NCI-H2081 (cell line): ENCODE data around the gene STUB1.

ENCODE experiments used
- DNase-seq, 2 experiments: peaks; one replicate each; lab custom pipeline; 2025; lab: John Stamatoyannopoulos, UW

The STUB1 gene

GRCh38 chr16:644556-644955 lies 35.7 kb upstream of the STUB1 start:
- DNase-seq, result no peak

GRCh38 chr16:645852-646678 lies 34.1 kb upstream of the STUB1 start:
- no peak for DNase-seq

GRCh38 chr16:646679-647172 lies 33.5 kb upstream of the STUB1 start:
- DNase-seq, result no peak

DNA sequence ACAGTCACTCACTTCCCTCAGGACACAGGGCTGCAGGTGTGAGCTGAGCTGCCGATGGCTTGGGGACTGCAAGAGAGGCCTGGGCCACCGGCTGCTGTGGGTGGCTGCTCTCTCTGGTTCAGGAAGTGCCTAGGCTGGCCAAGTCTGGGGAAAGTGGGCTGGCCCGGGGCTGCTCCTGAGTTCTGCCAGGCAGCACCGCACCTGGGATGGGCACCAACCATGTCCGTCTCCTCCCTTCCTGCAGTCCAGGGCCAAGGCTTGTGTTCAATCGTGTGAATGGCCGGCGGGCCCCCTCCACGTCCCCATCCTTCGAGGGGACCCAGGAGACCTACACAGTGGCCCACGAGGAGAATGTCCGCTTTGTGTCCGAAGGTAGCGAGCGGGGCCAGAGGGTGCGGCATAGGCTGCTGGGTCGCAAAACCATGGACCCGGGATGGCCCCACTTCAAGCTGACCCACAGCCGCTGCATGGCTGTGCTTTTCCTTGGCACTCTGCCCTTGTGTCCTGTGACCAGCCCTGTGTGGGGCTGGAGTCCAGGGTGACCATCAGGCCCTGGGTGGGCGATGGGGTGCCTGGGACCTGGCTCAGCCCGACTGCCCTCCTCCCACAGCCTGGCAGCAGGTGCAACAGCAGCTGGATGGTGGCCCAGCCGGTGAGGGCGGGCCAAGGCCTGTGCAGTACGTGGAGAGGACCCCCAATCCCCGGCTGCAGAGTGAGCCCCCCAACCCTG lies 32.9 kb upstream of the STUB1 start:
- peak in 1 of 2 experiments; percentile 12 for DNase-seq

DNA sequence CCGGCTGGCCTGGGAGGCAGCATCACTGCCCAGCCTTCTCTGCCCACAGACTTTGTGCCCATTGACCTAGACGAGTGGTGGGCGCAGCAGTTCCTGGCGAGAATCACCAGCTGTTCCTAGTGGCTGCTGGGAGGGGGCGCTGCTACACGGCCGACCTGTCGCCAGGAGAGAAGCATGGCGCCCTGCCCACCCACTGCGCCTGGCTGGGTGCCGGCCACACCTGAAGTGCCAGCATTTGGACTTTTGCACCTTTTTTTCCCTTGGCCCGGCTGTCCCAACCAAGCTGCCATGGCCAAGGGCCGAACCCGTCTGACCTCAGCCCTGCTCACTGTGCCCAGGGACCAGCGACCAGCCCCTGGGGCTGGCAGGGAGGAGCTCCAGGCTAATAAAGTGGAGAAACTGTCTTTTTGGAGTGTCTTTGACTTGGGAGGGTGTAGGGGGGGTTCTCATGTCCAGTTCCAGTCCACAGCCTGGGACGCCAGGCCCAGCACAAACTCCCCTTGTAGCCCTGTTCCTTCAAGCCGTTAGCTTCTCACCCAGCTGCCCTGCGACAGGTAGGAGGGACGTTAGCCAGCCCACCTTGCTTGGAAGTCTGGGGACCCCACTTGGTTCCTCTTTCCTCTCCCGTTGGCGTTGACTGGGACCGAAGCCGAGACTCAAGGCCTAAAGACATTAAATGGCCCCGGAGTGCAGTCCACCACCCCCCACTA lies 32.0 kb upstream of the STUB1 start:
- peak; percentile 47 to 68 for DNase-seq

DNA sequence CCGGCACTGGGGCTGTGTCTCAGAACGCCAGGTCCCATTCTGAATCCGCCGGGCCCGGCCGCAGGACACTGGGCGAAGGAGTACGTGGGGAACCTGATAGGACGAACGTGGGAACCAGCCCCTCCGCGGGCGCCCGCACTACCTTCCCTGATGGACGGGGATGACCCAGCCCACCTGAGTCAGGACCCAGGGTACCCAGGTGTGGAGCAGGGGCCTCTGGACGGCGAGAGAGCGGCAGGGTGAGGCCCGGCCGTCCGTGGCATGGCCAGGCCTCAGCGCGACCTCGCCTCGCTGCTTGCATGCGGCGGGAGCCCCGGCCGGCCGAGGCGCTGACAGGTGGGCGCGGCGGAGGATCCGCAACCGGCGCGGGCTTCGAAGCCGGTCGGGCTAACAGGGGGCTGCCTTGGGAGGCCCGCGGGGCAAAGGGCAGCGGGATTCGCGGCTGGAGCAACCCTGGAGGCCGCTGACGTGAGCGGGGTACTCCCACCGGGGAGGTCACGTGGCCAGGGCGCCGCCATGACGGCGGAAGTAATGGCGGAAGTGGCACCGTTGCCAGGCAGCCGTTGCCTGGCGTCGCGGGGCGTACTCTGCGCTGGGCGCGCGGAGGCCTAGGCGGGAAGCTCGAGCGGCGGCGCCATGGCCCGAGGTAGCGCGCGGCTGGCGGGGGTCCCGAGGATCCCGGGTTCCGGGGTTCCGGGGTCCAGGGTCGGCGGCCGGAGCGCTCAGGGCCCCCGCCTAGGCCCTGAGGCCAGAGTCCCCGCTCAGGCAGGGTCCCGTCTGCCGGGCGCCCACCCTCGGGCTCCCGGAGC lies 31.2 kb upstream of the STUB1 start, which contains the start of gene WDR90:
Gene WDR90, plus strand, starts transcription at position 585 of the 809 bp plus-strand sequence. Its CDS starts 52 bp downstream, at position 637.
- peak; percentile 87 to 95 for DNase-seq

DNA sequence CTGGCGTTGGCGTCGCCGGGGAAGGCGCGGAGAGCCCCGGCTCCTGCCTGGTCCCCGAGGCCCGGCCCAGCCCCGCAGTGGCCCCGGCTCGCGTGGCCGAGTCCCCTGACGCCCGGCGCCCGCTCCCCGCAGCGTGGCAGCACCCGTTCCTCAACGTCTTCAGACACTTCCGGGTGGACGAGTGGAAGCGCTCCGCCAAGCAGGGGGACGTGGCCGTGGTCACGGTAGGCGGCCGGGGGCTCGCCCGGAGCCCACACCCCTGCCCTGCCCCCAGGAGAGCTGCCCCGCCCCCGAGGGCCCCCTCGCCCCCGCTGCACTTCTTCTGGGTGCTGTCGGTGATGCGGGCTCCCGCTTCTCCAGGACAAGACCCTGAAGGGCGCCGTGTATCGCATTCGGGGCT lies 30.6 kb upstream of the STUB1 start:
- no peak for DNase-seq

- no peak for DNase-seq
Observed at GRCh38 chr16:651844-652243, 28.4 kb upstream of the STUB1 start.

DNA sequence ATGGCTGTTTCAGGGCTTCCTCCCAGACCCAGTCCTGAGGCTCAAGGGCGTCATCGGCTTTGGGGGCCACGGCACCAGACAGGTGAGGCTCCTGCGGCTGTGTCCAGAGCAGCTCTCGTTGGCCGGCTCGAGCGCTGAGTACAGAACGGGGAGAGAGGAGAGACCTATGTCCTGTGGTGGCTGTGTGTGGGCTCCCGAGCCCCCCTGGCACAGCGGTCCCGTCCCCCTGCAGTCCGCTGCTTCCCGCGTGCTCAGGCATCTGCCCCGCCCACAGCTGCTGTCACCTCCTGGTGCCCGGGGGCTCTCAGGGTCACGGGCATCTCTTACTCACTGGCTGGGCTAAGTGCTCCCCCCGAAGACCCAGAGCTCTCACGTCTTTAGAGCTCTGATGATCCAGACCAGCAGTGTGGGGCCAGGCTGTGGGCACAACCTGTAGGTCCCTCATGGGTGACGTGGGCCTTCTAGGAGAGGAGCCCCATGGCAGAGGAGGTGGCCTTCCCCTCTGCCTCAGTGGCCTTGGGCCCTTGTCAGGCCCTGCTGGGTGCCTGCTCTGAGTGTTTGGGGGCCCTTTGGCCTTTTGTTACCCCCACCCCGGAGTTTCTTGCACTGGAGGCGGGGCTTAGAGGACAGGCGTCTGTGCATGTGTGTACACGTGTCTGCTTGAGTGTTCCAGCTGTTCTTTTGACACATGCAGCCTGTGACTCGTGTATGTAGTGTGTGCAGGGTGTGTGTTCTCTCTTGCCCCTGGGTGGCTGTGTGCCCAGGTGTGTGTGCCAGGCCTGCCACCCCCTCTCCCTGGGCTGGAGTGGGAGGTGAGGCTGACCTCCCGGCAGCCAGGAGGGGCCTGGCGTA lies 27.5 kb upstream of the STUB1 start:
- no peak for DNase-seq

DNA sequence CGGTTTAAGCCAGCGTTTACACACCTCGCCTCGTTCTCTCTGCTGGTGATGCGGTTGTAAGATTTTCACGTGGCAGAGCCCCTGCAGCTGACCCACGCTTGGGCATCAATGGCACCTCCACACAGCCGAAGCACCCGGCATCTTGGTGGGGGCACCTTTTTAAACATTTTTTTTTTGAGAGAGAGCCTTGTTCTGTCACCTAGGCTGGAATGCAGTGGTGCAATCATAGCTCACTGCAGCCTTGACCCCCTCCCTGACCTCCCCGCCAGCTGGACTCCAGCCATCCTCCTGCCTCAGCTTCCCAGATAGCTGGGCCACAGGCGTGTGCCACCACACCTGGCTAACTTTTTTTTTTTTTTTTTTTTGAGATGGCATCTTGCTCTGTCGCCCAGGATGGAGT lies 26.2 kb upstream of the STUB1 start:
- DNase-seq, result no peak

- DNase-seq, result no peak
Observed at GRCh38 chr16:657487-657886, 22.7 kb upstream of the STUB1 start.

DNA sequence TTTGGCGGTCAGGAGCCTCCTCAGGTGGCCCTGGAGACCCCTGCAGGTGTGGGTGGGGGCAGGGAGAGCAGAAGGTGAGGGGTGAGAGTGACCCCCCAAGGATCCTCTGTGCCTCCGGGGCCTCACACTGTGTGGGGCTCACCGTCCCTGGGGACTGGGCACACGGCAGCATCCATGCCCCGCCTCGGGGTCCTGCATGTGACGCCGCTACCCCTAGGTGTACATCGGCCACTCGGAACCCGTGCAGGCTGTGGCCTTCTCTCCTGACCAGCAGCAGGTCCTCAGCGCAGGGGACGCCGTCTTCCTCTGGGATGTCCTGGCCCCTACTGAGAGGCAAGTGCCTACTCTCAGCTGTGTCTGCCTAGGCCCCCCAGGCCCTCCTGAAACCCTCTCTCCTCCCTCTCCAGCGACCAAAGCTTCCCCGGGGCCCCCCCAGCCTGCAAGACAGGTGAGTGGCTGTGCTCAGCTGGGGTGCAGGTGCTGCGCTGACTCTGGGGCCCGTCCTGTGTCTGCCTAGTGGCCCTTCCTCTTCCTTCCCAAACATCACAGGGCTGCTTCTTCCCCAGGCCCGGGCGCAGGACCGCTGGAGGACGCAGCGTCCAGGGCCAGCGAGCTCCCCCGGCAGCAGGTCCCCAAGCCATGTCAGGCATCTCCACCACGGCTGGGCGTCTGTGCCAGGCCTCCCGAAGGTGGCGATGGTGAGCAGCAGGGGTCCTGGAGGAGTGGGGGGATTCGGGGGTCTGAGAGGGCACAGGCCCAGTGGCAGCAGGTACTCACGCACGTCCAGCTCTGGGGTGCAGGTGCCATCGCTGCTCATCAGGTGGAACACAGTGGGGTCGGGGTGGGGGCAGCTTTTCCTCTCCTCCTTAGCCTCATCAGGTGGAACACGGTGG lies 21.3 kb upstream of the STUB1 start:
- no peak for DNase-seq

DNA sequence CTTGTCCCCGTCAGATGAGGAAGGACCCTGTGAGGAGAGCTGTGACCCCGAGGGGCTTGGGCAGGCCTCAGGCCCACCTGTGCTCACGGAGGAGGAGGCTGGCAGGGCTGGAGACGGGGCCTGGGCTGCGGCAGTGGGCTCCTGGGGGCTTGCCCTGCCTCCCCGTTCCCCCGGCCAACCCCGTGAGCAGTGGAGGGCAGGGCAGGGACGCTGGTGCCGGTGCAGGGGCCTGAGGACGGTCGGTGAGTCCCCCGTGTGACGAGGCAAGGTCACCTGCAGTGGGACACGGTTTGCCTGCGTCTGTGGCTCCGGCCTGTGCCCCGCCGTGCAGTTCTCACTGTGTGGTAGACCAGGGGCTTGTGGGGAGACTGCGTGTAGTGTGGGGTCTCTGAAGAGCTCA lies 20.6 kb upstream of the STUB1 start:
- no peak for DNase-seq

GRCh38 chr16:660132-660458 lies 20.1 kb upstream of the STUB1 start:
- DNase-seq, result no peak

DNA sequence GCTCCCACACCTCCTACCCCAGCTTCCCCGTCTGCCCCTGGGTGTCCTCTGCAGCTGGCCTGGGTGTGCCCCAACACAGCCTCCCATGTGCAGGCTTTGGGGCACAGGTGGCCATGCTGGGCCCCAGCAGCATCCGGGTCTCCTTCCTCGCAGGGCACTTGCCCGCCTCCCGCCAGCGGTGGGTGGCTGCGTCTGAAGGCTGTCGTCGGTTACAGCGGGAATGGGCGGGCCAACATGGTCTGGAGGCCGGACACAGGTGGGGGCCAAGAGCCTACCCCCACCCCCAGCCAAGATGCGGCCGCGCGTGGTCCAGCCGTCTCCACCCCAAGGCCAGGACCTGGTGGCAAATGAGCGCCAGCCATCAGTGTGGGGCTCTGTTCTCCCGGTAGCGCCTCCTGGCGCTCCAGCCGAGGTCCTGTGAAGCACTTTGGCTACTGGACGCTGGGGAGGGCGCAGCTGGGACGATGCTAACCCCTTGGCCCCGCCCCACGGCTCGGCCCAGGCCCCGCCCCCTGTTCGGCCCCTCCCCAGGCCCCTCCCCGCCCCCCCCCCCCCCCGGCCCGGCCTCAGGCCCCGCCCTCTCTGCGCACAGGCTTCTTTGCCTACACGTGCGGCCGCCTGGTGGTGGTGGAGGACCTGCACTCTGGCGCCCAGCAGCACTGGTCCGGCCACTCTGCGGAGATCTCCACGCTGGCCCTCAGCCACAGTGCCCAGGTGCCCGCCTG lies 19.6 kb upstream of the STUB1 start:
- DNase-seq, result peak; percentile 62 to 78

GRCh38 chr16:661184-661821 lies 18.9 kb upstream of the STUB1 start:
- DNase-seq, result no peak

- no peak for DNase-seq
Observed at GRCh38 chr16:662095-662494, 18.1 kb upstream of the STUB1 start.

DNA sequence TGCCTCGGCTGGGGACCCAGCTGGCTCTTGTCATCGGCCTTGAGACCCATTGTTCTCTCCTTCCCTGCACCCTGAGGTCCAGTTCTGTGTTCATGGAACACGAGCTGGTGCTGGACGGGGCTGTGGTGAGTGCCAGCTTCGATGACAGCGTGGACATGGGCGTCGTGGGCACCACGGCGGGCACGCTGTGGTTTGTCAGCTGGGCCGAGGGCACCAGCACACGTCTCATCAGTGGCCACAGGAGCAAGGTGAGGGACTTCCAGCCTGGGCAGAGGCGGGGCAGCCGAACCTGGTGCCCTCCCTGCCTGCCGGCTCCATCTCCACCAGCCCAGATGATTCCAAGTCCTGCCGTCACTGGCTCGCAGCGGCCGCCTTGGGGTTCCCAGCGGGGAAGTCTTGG lies 17.6 kb upstream of the STUB1 start:
- no peak for DNase-seq

DNA sequence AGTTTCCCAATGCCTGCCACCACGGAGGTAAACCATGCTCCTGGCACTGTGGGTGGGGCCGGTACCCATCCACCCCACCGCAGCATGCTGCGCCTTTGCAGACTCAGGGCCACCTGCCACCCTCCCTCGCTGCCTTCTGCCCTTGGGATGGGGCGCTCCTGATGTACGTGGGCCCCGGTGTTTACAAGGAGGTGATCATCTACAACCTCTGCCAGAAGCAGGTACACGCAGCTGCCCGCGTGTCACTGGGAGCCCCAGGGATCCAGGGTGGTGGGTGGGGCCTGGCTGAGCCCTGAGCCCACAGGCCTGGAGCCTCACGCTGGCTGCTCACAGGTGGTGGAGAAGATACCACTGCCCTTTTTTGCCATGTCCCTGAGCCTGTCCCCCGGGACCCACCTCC lies 13.6 kb upstream of the STUB1 start:
- no peak for DNase-seq
